HG03060 (cell line): ENCODE measurements around the gene DIPK1B.

Experiments
- ATAC-seq: cut with Tn5 transposase; IDR thresholded peaks from one replicate; pipeline ENCODE4 v1.9.1; 2021; ENCODE audit warnings: low read depth, moderate number of reproducible peaks; ENCODE audit not compliant: unreplicated experiment

DIPK1B gene

DNA sequence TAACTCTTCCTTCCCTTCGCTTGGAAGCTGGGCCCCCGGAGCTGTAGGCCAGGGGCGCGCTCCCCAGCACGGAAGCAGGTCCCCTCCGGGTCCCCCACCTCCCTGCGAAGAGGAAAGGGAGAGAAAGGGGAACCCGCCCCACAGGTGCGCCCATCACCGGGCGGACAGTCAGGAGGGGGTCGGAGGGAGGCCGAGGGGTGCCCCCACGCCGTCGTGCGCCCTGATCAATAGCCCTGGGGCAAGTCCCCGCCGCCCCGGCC is 25.9 kb upstream of the DIPK1B start:
- no peak for ATAC-seq

DNA sequence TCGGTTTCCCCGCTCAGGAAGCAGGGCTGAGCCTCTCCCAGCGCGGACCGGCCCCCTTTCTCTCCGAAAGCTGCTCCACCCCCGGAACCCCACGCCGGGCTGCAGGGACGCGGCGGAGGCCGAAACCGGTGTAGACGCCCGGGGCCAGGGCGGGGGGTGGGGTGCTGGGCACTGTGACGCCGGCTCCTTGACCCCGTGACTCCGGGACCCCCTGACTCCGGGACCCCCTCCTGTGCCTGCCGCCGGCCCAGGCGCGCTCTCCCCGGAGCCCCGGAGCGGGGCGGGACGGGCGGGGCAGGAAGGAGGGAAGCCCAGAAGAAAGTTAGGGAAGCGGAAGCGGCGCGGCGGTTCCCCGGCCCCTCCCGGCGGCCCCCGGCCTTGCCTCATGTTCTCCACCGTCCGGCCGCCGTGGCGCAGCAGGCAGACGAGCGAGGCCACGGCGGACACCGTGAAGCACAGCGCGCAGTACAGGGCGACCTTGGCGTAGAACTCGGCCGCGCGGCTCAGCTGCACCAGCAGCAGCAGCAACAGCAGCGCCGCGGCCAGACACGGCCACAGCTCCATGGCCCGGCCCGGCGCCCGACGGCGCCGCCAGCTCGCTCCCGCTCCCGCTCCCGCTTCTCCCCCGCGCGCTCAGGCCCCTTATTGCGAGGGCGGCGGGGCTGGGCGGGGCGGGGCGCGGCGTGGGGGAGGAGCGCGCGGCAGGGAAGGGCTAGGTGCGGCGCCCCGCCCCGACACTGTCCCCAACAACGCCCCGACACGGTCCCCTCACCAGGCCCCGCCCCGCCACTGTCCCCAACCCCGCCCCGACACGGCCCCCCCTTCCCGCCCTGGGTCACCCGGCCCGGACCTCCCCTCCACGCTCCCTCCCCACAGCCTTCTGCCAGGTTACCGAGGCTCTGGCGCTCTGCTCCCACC is 25.3 kb upstream of the DIPK1B start, which contains the start of gene AGPAT2:
Gene AGPAT2 (minus strand): TSS at position 664 of the 918 bp plus-strand sequence. CDS start 100 bp downstream, at position 564.
- no peak for ATAC-seq

DNA sequence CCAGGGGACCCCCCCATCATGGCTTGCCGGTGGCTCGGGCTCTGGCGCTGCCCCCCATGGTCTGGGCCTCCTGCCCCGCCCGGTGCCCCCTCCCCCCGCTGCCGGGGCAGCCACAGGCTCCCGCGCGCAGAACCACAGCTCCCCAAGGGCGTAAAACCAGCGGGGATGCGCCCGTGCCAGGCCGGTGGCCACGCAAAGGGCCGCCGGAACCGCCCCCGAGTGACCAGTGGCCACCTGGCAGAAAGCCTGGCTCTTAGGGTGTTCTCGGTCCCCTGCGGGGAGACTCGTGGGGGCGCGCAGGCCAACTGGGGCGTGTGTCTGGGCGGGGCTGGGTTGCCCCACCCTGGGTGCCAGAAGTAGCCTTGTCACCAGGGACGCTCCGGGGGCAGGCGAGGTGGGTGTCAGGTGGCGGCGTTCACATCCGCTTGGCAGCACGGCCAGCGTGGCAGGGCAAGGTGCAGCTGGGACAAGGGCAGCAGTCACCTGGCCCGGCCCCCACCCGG is 24.6 kb upstream of the DIPK1B start:
- no peak for ATAC-seq

GRCh38 chr9:136688274-136689107 is 23.9 kb upstream of the DIPK1B start:
- ATAC-seq = no peak

- ATAC-seq = no peak
These were observed 23.3 kb upstream of the DIPK1B start for GRCh38 chr9:136689108-136689460.

DNA sequence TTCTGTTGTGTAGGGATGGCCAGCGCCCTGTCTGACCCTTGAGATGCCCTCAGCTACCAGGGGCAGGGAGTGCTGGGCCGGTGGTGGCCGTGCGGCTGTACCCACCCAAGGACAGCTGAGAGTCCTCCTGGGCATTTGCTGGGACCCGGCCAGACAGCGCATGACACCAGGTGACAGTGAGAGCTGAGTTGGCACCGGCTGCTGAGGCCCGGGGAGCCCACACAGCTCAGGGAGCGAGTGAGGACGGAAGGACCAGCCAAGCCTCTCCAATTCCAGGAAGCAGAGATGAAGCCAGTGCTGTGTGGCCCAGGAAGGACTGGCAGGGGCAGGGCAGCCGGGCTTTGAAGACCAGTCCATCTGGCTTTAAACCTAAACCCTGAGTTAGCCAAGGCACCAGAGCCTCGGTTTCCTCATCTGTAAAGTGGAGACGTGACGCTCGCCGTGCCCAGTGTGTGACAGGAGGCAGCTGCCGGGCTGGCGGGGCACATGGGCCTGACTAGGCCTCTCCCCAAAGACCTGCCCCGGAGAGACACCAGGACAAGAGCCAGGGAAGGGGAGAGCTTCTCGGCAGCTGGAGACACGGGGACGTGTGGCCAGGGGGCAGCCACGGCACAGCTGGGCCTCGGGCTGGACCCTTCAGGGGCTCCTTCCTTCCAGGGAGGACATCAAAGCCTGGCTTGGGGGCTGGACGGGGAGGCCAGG is 22.1 kb upstream of the DIPK1B start:
- no peak for ATAC-seq

GRCh38 chr9:136690806-136691261 is 21.5 kb upstream of the DIPK1B start:
- ATAC-seq = no peak

DNA sequence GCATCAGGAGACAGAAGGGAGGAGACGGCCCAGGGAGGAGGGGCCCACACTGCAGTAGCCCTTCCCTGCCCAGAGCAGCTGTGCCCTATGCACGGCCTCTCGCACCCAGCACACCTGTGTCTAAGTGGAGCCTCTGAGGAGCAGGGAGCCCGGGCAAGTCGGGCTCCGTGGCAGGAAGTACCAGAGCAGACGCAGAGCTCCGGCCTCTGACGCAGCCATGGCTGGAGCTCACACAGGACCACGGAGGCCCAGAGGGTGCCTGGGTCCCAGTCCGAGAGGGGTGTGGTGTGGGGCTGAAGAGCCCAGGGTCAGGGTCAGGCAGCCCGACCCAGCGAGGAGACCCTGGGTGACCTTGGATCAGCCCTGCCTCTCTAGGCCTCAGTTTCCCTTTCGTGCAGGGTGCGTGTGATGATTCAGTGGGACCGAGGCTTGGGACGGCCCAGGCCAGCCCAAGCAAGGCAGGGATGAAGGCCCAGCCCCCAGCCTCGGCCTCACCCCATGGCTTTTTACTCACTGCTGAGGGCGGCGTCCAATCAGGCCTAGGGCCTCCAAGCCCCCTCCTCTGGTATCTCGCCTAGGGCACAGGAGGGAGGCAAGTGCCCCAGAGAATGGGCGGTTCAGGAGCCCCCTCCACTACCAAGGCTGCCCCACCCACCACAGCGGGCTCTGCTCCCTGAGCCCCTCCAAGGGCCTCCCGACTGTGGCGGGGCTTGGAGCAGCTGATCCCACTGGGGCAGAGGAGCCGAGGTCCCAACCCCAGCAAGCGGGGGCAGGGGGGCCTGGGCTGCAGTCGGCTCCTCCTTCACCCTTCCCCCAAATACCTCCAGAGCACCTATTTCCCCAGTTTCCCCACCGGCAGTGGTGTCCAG is 20.8 kb upstream of the DIPK1B start:
- no peak for ATAC-seq

DNA sequence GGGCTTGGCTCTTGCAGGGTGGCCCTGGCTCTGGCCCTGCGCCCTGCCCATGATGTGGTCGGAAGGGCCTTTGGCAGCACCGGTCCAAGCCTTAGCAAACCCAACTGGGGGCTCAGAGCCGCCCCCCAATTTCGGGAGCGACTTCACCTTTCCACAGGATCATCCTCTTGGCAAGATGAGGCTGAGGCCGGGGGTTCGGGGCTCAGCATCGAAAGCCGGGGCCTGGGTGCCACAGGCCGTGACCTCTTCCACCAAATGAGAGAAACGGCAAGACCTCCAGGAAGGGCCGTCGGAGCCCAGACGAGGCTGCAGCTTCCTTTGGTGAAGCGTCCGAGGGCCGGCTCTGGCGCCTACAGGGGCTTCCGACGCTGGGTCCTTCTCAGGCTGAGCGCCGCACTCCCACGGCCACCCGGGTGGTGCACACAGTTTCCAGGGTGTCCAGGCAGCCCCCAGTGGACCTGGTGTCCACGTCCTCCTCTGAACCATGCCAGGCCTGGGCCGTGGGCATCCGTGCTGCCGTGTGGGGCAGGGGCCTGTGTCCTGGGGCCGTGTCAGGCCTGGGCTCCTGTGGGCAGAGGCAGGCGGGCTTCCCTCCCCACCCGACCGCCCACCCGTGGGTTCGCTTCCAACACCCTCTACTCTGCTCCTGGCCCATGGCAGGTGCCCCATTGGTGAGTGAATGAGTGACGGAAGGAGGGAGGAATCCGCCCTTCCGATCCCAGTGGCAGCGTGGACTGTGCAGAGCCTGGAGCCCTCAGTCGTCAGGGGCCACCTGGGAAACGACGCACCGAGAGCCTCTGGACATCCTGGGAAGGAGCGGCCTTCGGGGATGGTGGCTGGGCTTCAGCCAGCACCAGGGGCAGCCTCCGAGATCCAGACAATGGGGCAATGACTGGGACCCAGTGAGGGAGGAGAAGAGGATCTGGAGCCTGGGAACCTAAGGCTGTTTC is 19.9 kb upstream of the DIPK1B start:
- no peak for ATAC-seq

GRCh38 chr9:136693135-136693489 is 19.3 kb upstream of the DIPK1B start:
- no peak for ATAC-seq

GRCh38 chr9:136693490-136694162 is 18.7 kb upstream of the DIPK1B start:
- ATAC-seq = no peak

- no peak for ATAC-seq
These were observed 18.1 kb upstream of the DIPK1B start for GRCh38 chr9:136694163-136694871.

DNA sequence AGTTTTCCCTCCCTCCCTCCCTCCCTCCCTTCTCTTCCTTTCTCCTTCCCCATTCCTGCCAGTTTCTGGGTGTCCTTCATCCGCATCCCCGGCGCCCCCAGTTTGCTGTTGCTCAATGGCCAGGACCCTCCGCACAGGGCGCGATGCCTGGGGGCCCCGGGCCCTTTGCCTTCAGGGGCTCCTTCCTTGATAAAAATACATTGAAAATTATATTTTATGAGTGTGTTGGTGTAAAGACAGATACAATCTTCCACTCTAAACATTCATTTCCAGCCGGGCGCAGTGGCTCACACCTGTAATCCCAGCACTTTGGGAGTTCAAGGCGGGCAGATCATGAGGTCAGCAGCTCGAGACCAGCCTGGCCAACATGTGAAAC is 17.5 kb upstream of the DIPK1B start:
- ATAC-seq = no peak

DNA sequence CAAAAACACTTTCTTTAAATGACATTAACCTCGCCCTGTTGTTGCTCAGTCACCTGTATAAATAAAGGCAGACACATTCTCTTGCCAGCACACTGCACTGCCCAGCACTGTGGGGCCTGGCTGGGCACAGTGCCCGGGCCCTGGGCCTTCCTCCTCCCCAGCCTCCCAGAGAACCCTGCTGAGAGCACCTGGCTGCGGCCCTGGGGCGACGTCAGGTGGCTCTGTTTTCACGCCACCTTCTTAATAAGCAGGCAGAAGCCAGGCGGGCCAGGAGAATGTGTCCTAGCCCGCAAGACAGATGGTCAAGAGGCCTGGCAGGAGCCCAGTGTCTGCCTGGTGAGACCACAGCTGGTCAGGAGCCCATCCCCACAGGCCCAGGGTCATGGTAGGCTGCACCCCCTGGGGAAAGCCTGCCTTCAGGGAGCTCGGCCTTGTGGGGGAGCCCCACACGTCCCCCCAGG is 16.9 kb upstream of the DIPK1B start:
- no peak for ATAC-seq

- ATAC-seq = no peak
These were observed 16.4 kb upstream of the DIPK1B start for GRCh38 chr9:136695955-136696354.

DNA sequence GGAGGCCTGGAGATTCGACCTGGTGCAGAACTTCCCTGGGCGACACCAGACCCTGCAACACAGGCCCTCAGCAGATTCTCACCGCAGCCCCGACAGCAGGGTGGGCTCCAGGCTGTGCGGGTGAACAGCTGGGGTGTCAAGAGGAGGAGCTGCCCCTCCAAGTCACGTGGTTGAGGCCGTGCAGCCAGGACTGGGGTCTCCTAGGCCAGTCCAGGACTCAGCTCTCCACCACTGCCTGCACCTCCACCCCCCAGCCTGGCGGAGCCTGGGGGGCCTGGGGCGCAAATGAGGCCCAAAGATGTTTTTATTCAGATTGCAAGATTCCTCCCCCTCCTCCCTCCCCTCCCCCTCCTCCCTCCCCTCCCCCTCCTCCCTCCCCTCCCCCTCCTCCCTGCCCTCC is 15.9 kb upstream of the DIPK1B start:
- no peak for ATAC-seq

DNA sequence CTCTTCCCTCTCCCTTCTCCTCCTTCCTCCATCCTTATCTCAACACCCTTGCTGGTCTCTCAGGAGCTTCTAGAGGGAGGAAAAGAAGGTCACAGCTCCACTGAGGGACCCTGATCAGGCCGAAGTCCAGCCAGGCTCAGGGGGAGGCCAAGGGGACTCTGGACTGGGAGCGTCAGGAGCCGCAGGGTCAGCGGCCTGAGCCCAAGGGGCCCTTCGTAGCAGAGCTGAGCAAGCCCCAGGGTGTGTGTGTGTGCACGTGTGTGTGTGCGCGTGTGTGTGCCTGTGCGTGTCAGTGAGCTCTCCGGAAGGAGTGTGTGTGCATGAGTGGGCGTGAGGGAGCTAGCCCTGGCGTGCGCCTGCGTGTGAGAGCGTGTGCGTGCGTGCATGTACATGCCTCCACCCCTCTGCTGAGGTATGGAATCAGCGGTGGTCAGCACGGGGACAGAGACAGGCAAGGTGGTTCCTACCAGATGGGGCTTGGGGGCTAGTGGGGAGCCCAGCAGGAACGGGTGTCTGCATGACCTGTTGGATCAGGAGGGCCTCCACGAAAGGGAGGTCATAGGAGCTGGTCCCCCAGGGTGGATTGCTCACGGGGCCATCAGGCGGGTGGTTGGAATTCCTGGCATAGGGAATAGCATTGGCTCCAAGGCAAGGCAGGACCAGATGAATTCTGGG is 15.1 kb upstream of the DIPK1B start:
- ATAC-seq = no peak
